Fibroblast of pulmonary artery (primary cell): ENCODE results near the gene KRTCAP2.

ENCODE experiments used
- DNase-seq: peaks from one replicate; pipeline ENCODE4 v3.0.0-alpha.2; 2010; ENCODE audit warnings: low read depth
- H3K4me3 ChIP-seq: replicated peaks from 2 replicates; pipeline ENCODE4 v1.5.1; 2011; ENCODE audit warnings: low read depth, mild to moderate bottlenecking, control low read depth, low read length, moderate library complexity
- TF ChIP-seq, protein P1 (sequence below): IDR thresholded peaks from 2 replicates; pipeline ENCODE4 v1.5.1; 2011; ENCODE audit warnings: mild to moderate bottlenecking, control low read depth, low read length, inconsistent platforms; ENCODE audit errors: missing control alignments

KRTCAP2 gene

DNA sequence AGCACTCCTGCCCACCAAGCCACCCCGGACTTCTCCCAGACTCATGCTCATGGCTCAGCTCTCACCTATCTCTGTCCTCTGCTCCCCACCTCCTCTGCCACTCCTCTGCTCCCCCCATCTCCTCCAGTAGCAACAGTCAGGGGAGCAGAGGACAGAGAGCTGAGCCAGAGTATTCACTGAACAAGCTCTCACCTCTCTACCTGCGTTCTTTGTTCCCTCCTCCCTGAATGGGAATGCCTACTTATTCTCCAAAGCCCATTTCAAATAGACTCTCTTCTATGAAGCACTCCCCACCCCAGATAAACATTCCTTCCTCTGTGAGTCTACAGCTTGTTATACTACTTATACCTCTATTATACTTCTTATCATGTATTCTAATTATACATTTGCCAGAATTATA, 51.9 kb downstream of the KRTCAP2 start:
- TF ChIP-seq, protein P1, sequence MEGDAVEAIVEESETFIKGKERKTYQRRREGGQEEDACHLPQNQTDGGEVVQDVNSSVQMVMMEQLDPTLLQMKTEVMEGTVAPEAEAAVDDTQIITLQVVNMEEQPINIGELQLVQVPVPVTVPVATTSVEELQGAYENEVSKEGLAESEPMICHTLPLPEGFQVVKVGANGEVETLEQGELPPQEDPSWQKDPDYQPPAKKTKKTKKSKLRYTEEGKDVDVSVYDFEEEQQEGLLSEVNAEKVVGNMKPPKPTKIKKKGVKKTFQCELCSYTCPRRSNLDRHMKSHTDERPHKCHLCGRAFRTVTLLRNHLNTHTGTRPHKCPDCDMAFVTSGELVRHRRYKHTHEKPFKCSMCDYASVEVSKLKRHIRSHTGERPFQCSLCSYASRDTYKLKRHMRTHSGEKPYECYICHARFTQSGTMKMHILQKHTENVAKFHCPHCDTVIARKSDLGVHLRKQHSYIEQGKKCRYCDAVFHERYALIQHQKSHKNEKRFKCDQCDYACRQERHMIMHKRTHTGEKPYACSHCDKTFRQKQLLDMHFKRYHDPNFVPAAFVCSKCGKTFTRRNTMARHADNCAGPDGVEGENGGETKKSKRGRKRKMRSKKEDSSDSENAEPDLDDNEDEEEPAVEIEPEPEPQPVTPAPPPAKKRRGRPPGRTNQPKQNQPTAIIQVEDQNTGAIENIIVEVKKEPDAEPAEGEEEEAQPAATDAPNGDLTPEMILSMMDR = no peak

DNA sequence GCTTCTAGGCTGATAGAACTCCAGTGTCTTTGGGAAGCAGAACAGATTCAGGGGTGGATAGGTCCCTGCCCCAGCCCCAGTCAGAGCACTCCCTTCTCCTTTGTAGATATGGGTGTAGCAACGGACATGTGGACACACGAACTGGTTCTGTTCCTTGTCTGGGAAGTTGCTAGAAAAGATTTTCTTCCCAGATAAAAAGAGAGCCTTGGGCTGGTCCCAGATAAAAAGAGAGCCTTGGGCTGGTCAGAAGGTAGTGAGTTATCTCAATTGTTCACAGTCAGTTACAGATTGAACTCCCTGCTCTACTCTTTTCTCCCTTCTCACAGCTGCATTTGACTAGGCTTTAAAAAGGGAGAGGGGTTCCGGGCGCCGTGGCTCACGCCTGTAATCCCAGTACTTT, 52.9 kb downstream of the KRTCAP2 start:
- TF ChIP-seq, protein P1 = no peak
- no peak for DNase-seq

More for the DNA sequence above, 51.9 kb downstream of the KRTCAP2 start:
- no peak overlapping the region for H3K4me3 ChIP-seq
- DNase-seq = no peak

More for the DNA sequence above, 52.9 kb downstream of the KRTCAP2 start:
- no peak overlapping the region for H3K4me3 ChIP-seq
